Measurements from ENCODE around the gene EFR3B.

The EFR3B gene

GRCh38 chr2:25035537-25036220 lies 6.2 kb upstream of the EFR3B start:
- DNase-seq, result no peak

GRCh38 chr2:25036221-25036559 lies 5.7 kb upstream of the EFR3B start:
- DNase-seq, result no peak

DNA sequence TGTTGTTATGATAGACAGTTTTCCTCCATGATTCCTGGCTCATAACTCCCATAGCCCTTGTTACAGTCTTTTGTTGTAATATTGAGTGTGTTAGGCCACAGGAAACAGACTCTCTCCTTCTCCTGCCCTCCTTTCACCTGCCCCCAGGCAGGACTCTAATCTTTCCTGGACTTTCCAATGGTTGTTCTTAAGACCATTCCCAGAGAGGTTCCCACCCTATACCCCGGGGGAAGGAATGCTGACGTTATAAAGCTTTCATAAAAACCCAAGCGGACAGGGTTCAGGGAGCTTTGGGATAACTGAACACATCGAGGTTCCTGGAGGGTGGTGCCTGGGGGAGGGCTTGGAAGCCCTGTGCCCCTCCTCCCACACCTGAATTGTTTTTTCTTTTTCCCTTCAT lies 2.8 kb upstream of the EFR3B start:
- no peak for DNase-seq

GRCh38 chr2:25041307-25041927 lies 459 bp upstream of the EFR3B start:
- peak; percentile 24 for DNase-seq

DNA sequence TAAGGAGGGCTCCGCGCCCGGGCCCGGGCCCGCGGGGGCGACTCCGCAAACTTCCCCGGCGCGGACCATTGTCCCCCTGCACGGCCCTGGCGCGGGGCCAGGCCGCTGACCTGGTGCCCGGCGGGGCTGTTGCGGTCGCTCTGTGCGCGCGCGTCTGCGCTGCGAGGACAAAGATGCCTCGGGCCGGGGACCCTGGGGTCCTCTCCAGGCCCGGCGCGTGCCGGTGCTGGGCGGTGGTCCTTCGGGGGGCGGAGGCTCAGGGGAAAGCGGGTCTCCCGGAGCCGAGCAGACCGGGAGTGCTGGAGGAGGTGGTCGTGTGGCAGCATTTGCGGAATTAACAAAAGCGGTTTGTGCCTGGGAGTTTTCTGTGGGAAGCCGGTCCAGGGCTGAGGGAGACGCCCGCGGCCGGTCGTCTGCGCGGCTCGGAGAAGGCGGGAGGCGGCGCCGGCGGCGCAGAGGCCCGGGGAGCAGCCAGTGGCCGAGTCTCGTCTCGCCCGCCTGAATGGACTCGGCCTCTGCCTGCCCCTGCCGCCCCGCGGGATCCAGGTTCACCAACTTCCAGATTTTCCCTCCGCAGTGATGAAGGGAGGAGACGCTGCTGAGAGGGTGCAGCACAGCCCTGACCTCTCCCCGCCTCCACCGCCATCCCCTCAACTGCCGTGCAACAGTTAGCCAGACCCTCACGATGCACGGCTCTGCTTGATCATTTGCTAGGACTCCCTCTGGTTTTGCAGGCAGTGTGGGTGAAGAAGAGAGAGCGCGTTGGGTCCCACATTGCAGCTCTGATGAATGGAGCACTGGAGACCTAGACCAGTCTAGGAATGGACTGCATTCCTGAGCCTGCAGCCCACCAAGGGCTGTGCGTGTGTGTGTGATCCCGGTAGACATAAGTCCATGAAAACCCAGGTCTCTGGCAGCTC lies 705 bp downstream of the EFR3B start:
- DNase-seq, result no peak

- peak; percentile 13 for DNase-seq
Measured at GRCh38 chr2:25043241-25043867, 1.5 kb downstream of the EFR3B start.

DNA sequence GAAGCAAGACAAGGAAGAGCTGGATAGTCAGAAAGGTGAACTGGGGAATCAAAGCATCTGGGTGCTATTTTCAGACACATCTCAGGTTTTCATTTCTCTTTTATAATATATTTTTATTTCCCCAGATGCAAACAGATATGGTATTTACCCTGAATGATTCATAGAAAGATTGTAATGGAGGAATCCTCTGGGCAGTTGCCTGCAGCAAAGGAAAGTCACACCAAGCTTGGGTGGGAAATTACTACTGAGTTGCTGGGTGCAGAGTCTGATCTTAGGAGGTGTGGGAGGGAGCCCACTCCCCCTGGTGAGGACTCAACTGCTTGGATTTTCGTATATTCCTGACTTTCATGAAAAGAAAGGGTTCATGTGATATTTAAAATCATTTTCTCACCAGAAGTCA lies 2.1 kb downstream of the EFR3B start:
- DNase-seq, result no peak

DNA sequence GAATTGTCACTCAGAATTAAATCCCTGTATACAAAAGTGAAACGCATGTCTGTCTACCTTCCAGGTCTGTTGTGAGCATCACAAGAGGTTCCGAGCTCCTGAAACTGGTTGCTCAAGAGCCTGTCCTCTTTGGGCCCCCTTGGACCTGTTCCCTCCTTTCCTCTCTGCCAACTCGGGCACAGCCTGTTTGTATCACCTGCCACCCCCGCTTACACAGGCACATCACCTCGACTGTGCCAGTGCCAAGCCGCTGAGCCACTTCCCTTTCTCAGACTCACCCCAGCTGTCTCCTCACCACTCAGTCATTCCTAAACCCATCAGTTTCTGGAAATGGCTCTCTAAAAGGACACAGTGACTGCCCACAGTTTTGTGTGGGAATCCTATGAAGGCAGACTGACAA lies 3.1 kb downstream of the EFR3B start:
- DNase-seq, result no peak

GRCh38 chr2:25049422-25049821 lies 7.5 kb downstream of the EFR3B start:
- no peak for DNase-seq

GRCh38 chr2:25050128-25050527 lies 8.3 kb downstream of the EFR3B start:
- no peak for DNase-seq

DNA sequence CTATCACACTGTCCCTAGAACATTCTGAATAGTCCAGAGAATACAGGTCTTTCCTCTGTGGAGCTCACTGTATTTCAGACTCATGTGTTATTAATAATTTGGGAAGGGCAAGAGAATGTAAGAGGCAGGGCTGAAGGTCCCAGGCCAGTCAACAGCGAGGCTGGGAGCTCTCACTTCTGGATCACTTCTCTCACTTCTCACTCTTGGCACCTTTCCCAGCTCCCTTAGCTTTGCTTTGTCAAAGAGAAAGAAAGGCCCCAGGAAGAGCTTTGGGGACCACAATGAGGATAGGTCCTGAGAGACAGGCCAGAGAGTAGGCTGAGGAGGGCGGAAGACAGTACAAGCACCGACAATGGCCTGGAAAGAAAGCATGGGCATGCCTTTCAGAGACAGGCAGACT lies 11.2 kb downstream of the EFR3B start:
- DNase-seq, result no peak

DNA sequence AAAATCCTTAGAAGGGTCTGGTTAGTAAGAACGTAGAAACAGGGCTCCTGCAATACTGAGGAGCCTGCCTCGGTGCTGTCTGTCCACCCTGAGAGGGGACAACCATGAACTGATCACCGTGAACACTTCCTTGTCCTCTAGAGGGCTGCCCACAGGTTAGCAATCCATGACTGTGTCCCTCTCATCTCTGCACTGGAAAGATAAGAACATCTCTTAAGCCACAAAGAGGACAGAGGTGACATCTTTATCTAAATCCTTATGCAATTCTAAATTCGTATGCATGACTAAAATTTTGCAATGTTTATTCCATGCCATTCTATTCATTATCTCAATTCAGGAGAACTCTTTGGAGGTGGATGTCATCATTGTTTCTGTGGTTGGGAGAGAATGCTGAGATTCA lies 12.8 kb downstream of the EFR3B start:
- DNase-seq, result no peak

GRCh38 chr2:25055376-25055920 lies 13.6 kb downstream of the EFR3B start:
- no peak for DNase-seq

GRCh38 chr2:25056098-25056821 lies 14.4 kb downstream of the EFR3B start:
- no peak for DNase-seq

DNA sequence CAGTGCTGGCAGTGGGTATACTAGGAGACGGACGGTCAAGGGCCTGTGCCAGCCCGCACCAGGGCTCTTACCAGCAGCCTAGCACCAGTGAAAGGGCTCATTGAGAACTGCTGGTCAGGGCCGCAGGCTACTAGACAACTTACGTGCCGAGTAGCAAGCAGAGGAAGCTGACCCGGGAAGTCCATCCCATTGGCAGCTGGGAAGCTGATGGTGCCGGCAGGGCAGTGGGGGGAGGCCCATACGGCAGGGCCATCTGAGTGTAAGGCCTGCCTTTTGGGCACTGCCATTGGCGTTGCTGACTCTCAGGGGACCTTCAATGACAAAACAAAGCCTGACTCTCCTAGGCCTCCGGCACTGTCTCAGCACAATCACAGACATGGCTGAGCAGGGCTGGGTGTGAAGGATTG lies 20.6 kb downstream of the EFR3B start:
- no peak for DNase-seq

DNA sequence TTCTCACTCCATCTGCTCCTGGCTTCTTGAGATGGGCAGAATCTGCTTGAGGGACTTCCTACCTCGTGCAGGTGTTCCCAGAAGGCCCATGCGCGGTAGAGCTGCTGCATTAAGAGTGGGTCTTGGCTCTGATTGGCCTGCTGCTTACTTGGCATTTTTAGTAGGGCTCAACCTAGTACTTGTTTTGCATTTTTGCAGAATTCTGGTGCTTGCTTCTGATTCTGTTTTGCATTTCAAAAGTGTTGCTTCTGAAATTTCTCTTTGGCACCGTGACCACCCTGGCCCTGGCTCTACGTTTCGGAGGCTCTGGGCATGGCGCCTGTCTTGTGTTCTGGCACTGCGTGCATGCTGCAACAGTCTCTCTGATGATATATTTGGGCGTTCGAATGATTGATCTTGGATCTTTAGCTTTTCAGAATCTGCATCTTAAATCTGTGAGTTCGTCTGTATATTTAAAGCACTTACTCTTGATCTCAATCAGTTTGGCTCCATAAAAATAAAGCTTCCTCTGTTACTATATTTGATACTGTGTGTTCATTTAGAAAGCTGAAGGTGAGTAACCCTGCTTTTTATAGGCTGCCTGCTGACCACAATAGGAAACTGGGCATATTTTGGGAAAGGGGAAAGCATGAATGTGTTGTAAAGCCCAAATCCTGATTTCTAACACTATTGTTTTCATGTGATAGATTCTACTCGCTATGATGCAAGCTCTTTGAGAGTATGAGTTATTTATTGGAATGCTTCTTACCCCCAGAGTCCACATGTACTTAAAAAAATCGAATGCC lies 22.2 kb downstream of the EFR3B start:
- no peak for DNase-seq

GRCh38 chr2:25065768-25066167 lies 23.9 kb downstream of the EFR3B start:
- DNase-seq, result no peak

- DNase-seq, result no peak
Measured at GRCh38 chr2:25066455-25066854, 24.6 kb downstream of the EFR3B start.

DNA sequence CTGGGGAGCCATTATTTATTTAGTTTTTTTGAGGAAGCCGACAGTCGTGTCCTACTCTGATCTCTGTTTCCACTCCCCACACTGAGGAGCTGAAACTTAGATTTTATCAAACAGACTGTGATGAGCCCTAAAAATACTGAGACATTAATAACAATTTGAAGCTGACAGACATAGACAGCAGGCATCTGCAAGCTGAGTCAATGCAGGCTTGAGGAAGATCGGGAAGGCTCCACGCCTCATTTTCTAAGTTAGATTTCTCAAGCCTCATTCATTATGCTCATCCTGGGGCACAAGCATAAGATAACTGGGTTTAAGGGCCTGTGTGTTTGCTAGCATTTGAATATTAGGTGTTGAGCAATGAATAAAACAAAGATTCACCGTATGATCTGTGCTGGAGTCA lies 26.3 kb downstream of the EFR3B start:
- no peak for DNase-seq

DNA sequence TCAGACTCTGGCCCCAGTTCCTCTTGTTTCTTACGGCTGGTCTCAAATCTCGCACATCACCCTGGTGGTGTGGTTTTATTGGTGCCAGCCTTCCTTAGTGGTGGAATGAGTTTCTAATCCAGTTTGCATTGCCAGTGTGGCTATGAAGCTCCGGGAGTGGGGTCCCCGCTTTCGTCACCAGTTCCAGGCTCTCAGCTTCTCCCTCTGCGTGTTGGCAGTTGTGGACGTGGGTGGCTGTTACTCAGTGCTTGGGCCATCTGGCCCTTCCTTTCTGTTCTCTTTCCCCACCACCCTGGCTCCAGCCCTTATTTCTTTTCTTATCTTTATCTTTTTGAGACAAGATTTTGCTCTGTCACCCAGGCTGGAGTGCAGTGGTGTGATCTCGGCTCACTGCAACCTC lies 30.1 kb downstream of the EFR3B start:
- DNase-seq, result no peak

- no peak for DNase-seq
Measured at GRCh38 chr2:25072606-25073005, 30.7 kb downstream of the EFR3B start.

GRCh38 chr2:25073025-25073424 lies 31.1 kb downstream of the EFR3B start:
- no peak for DNase-seq
